HepG2 (cell line): ENCODE results near the gene TUBA8. TPM values are rescaled to one million over a fixed set of nuclear protein-coding genes. Genes with fewer than 3 reads are reported as not detected.

ENCODE experiments used
- FLYWCH1 ChIP-seq: sonication (generic); formaldehyde crosslinking; IDR thresholded peaks from 2 replicates; pipeline ENCODE4 v1.8.1; 2023; ENCODE audit warnings: mild to moderate bottlenecking, missing genetic modification reagents
- MAFG ChIP-seq: sonication (generic); formaldehyde crosslinking; IDR thresholded peaks from 2 replicates; pipeline ENCODE4 v1.5.1; 2020; ENCODE audit warnings: mild to moderate bottlenecking, missing genetic modification reagents
- NCOA1 ChIP-seq: sonication (generic); formaldehyde crosslinking; IDR thresholded peaks from 2 replicates; pipeline ENCODE4 v1.9.0; 2021; ENCODE audit warnings: missing genetic modification reagents
- NFKBIZ ChIP-seq: IDR thresholded peaks from 2 replicates; pipeline ENCODE4 v1.6.1; 2018; ENCODE audit warnings: missing genetic modification reagents, missing compliant biosample characterization
- RAD51 ChIP-seq: fragments of 450-650 bp; IDR thresholded peaks from 2 replicates; pipeline ENCODE4 v1.6.1; 2016; ENCODE audit warnings: borderline replicate concordance
- YEATS2 ChIP-seq: sonication (generic); formaldehyde crosslinking; IDR thresholded peaks from 2 replicates; pipeline ENCODE4 v1.4.0; 2020; ENCODE audit warnings: missing genetic modification reagents, borderline replicate concordance
- ZEB1 ChIP-seq: IDR thresholded peaks from 2 replicates; pipeline ENCODE4 v1.6.1; 2012; ENCODE audit warnings: mild to moderate bottlenecking, low read depth, inconsistent platforms; ENCODE audit not compliant: insufficient replicate concordance
- ZMAT3 ChIP-seq: sonication (generic); formaldehyde crosslinking; conservative IDR thresholded peaks from 2 replicates; pipeline ENCODE4 v1.7.0; 2021; ENCODE audit warnings: missing genetic modification reagents
- ZMYM3 ChIP-seq: sonication (generic); formaldehyde crosslinking; IDR thresholded peaks from 2 replicates; pipeline ENCODE4 v1.5.1; 2020; ENCODE audit warnings: mild to moderate bottlenecking, missing genetic modification reagents
- ZNF3 ChIP-seq: IDR thresholded peaks from 2 replicates; pipeline ENCODE4 v1.7.0; 2017; ENCODE audit warnings: inconsistent platforms
- ZNF354B ChIP-seq: sonication (generic); formaldehyde crosslinking; IDR thresholded peaks from 2 replicates; pipeline ENCODE4 v1.8.0; 2022; ENCODE audit warnings: mild to moderate bottlenecking, missing genetic modification reagents
- ZNF713 ChIP-seq: sonication (generic); formaldehyde crosslinking; IDR thresholded peaks from 2 replicates; pipeline ENCODE4 v1.4.0; 2020; ENCODE audit warnings: mild to moderate bottlenecking, missing genetic modification reagents
- polyA plus RNA-seq, 8 experiments: library from polyadenylated mRNA; depleted of rRNA in 3 of 8; stranded (reverse) in 7 of 8; unstranded in 1 of 8; fragments of >200 nt; fragmentation: Illumina TruSeq in 4 of 8; extraction: Trizol in 4 of 8; gene quantifications; 2 replicates each; pipeline versions ENCODE4 v1.2.1 to v1.2.3, GENCODE V29; 2011 to 2016; ENCODE audit warnings: low read depth in 4 of 8, missing spikeins in 1 of 8, mixed read lengths in 1 of 8; ENCODE audit not compliant: insufficient read depth in 1 of 8
- total RNA-seq, 5 experiments: library from RNA; depleted of rRNA; stranded (reverse); fragments of >200 nt; fragmentation: Illumina TruSeq; extraction: Trizol; gene quantifications; 2 replicates each; pipeline ENCODE4 v1.2.3, GENCODE V29; 2016; ENCODE audit warnings: low read depth in 1 of 5
- TF ChIP-seq, protein P1 (sequence below): sonication (generic); formaldehyde crosslinking; IDR thresholded peaks from 2 replicates; pipeline ENCODE4 v1.4.0; 2020; ENCODE audit warnings: mild to moderate bottlenecking, missing genetic modification reagents, borderline replicate concordance
- TF ChIP-seq, protein P2 (sequence below): sonication (generic); formaldehyde crosslinking; IDR thresholded peaks from 2 replicates; pipeline ENCODE4 v1.5.0; 2020; ENCODE audit warnings: missing genetic modification reagents
- TF ChIP-seq, protein P3 (sequence below): sonication (generic); formaldehyde crosslinking; IDR thresholded peaks from 2 replicates; pipeline ENCODE4 v1.4.0; 2020; ENCODE audit warnings: missing genetic modification reagents, mild to moderate bottlenecking, borderline replicate concordance
- TF ChIP-seq, protein P4 (sequence below): sonication (generic); formaldehyde crosslinking; IDR thresholded peaks from 2 replicates; pipeline ENCODE4 v1.4.0; 2020; ENCODE audit warnings: missing genetic modification reagents
- TF ChIP-seq, protein P5 (sequence below): sonication (generic); formaldehyde crosslinking; IDR thresholded peaks from 2 replicates; pipeline ENCODE4 v1.4.0; 2020; ENCODE audit warnings: mild to moderate bottlenecking, missing genetic modification reagents

The TUBA8 gene
- total and polyA plus RNA-seq, 2 of the 13 experiments (the other 11 are each of a cell fraction or from before 2014, with no cell fraction given), result 0.35 to 0.69 TPM

DNA sequence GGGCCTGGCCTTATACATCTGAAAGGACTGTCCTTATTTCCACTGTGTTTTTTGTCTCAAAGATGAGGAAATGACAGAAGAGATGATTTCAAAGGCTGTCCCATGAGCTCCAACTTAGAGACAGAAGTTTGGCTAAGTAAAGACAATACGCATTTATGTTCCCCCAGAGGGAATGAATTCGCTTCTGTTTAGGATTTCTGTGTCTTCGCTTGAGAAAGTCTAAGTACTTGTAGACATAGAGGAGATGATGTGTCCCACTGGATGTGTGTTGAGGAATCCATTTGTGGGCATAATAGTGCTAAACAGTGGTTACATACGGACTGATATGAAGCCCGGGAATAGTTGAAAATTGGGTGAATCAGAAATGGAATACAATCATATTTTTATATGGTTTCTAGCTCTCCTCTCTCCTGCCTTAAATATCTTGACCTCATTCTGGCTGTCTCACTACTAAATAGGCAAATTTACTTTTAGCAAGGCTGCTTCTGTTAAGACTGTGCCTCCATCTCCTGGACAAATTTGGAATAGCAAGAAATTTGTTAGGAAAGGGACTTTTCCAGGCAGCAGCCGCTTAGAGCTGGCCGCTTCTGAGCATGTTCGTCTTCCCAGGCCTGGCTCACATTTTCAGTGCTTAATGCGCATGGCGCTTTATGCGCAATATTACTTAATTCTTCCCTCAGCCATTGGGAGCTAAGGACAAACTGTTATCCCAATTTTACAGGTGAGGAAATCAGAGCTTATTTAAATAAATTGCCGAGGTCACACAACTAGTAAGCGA is 34.7 kb upstream of the TUBA8 start (continued):
- TF ChIP-seq, protein P1, sequence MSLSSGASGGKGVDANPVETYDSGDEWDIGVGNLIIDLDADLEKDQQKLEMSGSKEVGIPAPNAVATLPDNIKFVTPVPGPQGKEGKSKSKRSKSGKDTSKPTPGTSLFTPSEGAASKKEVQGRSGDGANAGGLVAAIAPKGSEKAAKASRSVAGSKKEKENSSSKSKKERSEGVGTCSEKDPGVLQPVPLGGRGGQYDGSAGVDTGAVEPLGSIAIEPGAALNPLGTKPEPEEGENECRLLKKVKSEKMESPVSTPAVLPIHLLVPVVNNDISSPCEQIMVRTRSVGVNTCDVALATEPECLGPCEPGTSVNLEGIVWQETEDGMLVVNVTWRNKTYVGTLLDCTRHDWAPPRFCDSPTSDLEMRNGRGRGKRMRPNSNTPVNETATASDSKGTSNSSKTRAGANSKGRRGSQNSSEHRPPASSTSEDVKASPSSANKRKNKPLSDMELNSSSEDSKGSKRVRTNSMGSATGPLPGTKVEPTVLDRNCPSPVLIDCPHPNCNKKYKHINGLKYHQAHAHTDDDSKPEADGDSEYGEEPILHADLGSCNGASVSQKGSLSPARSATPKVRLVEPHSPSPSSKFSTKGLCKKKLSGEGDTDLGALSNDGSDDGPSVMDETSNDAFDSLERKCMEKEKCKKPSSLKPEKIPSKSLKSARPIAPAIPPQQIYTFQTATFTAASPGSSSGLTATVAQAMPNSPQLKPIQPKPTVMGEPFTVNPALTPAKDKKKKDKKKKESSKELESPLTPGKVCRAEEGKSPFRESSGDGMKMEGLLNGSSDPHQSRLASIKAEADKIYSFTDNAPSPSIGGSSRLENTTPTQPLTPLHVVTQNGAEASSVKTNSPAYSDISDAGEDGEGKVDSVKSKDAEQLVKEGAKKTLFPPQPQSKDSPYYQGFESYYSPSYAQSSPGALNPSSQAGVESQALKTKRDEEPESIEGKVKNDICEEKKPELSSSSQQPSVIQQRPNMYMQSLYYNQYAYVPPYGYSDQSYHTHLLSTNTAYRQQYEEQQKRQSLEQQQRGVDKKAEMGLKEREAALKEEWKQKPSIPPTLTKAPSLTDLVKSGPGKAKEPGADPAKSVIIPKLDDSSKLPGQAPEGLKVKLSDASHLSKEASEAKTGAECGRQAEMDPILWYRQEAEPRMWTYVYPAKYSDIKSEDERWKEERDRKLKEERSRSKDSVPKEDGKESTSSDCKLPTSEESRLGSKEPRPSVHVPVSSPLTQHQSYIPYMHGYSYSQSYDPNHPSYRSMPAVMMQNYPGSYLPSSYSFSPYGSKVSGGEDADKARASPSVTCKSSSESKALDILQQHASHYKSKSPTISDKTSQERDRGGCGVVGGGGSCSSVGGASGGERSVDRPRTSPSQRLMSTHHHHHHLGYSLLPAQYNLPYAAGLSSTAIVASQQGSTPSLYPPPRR (CRISPR knock-in tag), result no peak
- TF ChIP-seq ZNF3 (no peak), ZMAT3 (no peak), RAD51 (no peak), NCOA1 (CRISPR knock-in tag) (no peak), ZNF713 (CRISPR knock-in tag) (no peak), YEATS2 (CRISPR knock-in tag) (peak; percentile 57; the same call in 1 of the 2 replicates), FLYWCH1 (CRISPR knock-in tag) (no peak), ZNF354B (no peak), NFKBIZ (CRISPR knock-in tag) (no peak), ZEB1 (no peak), ZMYM3 (no peak), MAFG (CRISPR knock-in tag) (no peak)
- TF ChIP-seq, protein P2, sequence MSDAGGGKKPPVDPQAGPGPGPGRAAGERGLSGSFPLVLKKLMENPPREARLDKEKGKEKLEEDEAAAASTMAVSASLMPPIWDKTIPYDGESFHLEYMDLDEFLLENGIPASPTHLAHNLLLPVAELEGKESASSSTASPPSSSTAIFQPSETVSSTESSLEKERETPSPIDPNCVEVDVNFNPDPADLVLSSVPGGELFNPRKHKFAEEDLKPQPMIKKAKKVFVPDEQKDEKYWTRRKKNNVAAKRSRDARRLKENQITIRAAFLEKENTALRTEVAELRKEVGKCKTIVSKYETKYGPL (CRISPR knock-in tag), result no peak
- TF ChIP-seq, protein P3, sequence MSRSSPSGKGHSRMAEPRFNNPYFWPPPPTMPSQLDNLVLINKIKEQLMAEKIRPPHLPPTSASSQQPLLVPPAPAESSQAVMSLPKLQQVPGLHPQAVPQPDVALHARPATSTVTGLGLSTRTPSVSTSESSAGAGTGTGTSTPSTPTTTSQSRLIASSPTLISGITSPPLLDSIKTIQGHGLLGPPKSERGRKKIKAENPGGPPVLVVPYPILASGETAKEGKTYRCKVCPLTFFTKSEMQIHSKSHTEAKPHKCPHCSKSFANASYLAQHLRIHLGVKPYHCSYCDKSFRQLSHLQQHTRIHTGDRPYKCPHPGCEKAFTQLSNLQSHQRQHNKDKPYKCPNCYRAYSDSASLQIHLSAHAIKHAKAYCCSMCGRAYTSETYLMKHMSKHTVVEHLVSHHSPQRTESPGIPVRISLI (CRISPR knock-in tag), result no peak
- TF ChIP-seq, protein P4, sequence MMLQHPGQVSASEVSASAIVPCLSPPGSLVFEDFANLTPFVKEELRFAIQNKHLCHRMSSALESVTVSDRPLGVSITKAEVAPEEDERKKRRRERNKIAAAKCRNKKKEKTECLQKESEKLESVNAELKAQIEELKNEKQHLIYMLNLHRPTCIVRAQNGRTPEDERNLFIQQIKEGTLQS (CRISPR knock-in tag), result no peak
- TF ChIP-seq, protein P5, sequence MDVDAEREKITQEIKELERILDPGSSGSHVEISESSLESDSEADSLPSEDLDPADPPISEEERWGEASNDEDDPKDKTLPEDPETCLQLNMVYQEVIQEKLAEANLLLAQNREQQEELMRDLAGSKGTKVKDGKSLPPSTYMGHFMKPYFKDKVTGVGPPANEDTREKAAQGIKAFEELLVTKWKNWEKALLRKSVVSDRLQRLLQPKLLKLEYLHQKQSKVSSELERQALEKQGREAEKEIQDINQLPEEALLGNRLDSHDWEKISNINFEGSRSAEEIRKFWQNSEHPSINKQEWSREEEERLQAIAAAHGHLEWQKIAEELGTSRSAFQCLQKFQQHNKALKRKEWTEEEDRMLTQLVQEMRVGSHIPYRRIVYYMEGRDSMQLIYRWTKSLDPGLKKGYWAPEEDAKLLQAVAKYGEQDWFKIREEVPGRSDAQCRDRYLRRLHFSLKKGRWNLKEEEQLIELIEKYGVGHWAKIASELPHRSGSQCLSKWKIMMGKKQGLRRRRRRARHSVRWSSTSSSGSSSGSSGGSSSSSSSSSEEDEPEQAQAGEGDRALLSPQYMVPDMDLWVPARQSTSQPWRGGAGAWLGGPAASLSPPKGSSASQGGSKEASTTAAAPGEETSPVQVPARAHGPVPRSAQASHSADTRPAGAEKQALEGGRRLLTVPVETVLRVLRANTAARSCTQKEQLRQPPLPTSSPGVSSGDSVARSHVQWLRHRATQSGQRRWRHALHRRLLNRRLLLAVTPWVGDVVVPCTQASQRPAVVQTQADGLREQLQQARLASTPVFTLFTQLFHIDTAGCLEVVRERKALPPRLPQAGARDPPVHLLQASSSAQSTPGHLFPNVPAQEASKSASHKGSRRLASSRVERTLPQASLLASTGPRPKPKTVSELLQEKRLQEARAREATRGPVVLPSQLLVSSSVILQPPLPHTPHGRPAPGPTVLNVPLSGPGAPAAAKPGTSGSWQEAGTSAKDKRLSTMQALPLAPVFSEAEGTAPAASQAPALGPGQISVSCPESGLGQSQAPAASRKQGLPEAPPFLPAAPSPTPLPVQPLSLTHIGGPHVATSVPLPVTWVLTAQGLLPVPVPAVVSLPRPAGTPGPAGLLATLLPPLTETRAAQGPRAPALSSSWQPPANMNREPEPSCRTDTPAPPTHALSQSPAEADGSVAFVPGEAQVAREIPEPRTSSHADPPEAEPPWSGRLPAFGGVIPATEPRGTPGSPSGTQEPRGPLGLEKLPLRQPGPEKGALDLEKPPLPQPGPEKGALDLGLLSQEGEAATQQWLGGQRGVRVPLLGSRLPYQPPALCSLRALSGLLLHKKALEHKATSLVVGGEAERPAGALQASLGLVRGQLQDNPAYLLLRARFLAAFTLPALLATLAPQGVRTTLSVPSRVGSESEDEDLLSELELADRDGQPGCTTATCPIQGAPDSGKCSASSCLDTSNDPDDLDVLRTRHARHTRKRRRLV, result no peak
